Left forelimb (tissue), 1 donor: ENCODE data around the gene PARPBP.
"Not testable (repeated sequence)": the region's sequence is repeated elsewhere in the genome, so short reads cannot be mapped to it uniquely, and the experiment has no call there.

ENCODE experiments used
- DNase-seq: peaks from one replicate; pipeline ENCODE4 v3.0.0-alpha.2; 2018; ENCODE audit warnings: low spot score

PARPBP gene

DNA sequence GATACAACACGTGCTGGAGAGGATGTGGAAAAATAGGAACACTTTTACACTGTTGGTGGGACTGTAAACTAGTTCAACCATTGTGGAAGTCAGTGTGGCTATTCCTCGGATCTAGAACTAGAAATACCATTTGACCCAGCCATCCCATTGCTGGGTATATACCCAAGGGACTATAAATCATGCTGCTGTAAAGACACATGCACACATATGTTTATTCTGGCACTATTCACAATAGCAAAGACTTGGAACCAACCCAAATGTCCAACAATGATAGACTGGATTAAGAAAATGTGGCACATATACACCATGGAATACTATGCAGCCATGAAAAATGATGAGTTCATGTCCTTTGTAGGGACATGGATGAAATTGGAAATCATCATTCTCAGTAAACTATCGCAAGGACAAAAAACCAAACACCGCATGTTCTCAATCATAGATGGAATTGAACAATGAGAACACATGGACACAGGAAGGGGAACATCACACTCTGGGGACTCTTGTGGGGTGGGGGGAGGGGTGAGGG is 27.1 kb downstream of the PARPBP start:
- DNase-seq, result not testable (repeated sequence)

DNA sequence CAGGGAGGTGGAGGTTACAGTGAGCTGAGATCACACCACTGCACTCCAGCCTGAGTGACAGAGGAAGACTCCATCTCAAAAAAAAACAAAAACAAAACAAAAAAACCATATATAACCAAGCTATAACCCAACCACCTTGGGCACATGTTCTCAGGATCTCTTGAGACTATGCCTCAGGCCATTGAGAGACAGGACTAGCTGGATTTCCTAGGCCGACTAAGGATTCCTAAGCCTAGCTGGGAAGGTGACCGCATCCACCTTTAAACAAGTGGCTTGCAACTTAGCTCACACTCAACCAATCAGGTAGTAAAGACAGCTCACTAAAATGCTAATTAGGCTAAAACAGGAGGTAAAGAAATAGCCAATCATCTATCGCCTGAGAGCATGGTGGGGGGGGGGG is 35.2 kb downstream of the PARPBP start:
- DNase-seq, result not testable (repeated sequence)

DNA sequence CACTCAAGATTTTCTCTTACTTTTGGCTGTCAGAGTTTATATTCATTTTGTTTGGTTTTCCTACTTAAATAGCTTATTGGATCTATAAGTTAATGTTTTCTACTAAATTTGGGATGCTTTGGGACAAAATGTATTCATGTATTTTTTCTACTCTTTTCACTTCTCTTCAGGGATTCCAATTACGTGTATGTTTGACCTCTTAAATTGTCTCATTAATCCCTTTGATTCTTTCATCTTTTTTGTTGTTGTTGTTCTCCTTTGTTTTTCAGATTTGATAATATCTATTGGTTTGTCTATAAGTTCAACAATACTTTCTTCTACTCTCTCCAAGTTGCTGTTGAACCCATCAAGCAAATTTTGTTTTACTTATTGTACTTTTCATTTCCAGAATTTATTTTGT is 43.4 kb downstream of the PARPBP start:
- no peak for DNase-seq

DNA sequence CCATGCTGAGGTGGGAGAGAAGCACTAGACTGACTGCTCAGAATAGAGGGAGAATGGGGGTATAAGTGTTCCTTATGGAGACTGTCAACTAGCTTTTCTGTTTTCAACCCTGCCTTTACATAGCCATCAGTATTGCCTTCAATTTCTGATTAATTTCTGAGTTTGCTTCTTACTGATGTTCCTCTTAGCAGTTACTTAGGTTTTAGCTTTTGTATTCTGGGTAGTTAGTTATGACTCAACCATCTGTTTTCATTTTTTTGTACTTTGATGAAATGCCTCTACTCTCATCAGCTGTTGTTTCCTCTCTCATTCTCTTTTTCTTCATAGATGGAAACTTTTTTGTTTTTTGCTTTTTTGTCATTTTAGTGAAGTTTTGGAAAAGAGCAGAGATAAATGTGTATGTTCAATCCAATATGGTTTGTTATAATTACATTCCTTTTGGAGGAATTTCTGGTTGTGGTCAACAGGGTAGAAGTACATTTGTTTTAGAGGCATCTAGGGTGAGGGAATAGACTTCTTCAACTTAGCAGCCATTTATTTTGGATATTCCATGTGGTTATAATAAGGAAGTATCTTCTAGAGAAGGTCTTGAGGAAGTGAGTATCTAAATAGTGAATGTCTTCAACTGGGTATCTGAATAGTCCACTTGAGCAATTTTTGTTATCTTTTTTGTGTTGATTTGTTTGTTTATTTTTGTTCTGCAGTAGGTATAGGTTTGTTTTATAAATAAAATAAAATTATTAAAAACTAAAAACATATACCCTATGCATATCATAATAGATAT is 48.0 kb downstream of the PARPBP start:
- no peak for DNase-seq

DNA sequence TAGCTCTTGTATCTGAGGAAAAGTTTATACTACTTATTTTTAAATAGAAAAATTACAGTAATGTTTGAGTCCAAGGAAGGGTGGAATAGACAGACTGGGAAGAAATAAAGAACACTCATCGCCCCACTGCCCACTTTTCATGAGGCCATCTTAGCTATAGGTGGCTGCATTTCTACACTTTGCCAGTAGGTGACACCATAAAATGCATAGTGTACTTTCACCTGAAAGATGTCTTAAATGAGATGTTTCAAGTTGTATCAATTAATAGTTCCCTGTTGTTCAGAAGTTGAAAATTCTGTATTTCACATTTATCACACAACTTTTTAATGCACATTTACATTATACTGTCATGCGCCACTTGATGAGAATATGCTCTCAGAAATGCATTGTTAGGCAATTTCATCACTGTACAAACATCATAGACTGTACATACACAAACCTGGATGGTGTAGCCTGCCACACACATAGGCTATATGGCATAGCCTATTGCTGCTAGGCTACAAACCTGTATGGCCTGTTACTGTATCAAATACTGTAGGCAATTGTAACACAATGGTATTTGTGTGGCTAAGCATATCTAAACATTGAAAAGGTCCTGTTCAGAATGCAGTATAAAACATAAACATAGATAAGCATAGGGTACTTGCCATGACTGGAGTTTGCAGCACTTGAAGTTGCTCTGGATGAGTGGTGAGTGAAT is 50.1 kb downstream of the PARPBP start:
- DNase-seq, result no peak

DNA sequence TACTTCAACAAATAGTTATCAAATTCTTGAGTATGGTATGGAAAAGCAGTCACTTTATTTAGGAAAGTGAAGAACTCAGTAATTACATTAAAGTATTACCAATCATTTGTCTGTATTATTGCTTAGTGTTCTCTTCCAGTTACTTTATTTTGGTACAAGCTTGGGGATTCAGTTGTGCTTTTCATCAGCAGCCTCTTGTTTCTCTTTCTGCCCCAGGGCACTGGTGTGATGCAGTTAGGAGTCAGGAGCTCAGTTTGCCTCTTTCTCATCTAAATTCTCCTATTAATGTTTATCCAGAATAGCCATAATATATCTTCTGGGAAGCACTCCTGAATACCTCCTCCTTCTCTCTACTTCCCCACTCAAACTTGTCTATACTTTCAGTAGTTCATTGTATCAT is 52.0 kb downstream of the PARPBP start:
- DNase-seq, result no peak

DNA sequence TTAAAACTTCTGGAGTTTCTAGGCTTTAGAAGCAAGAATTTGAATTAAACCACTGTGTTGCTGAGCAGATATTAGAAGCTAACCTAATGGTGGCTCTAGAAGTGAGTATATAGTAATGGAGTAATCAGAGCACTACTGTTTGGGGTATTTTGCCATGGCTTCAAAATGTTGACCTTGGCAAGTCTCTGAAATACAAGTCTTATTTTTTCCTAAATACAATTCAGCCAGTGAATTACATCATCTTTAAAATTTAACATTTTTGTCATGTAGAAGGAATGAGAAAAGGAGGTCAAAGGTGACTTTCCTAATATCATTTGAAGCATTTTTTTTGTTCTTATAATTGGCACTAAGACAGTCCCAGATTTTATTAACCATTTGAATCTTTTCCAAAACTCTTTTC is 52.5 kb downstream of the PARPBP start:
- no peak for DNase-seq

DNA sequence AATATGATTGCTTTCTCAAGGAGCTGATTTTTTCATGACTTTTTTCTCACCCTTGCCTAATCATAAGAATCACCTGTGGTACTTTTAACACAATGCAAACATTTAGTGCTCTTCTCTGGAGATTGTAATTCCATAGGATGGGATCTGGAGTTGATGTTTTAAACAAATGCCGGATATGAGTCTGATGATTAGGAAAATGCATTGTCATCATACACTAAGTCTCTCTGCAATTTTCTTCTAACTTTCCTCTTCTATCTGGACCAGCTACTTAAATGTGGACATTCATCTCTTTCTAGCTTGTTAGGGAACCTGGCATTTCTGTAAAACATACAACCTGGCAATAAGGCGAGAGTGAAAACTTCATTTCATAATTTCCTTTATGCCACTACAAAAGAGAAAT is 54.1 kb downstream of the PARPBP start:
- DNase-seq, result no peak

DNA sequence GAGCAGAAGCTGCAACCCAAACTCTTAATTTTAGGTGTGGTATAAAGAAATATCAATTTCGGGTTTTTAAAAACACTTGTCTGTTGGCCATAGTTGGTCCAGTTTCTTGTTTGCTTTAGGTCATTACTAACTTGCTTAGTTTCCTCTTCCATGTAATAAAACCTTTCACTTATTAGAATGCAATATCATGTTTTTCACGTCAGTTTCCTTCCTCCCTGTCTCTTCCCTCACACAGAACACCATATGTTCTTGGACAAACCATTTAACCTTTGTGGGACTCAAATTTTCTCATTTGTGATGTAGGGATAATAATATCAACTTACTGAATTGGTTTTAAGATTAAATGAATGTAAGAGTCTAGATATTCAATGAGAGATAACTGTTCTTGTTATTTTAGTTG is 54.8 kb downstream of the PARPBP start:
- DNase-seq, result no peak

DNA sequence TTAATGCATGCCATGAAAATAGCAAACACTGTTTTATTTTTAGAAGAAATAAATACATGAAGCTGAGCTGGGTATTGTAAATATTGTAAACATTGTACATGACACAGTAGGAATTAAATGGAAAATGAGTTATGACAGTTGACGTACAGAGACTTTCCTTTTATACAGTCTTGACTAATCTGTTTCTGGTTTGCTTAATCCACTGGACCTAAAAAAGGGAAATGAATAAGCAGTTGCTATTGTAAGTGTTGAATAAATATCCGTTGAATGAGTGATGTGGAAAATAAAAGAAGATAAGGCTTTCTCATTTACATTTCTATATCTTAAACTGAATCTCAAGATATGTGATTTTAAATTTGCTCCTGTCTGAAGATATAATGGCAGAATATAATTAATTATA is 62.7 kb downstream of the PARPBP start:
- no peak for DNase-seq

DNA sequence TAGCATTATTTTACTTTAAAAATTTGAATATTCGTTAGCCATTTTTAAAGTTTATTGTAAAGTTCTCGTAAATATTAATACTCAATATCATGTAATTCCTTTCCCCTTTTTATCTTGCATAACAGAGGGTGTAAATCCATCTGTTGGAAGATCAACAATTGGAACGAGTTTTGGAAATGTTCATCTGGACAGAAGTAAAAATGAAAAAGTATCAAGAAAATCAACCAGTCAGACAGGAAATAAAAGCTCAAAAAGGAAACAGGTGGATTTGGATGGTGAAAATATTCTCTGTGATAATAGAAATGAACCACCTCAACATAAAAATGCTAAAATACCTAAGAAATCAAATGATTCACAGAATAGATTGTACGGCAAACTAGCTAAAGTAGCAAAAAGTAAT is 75.8 kb downstream of the PARPBP start:
- no peak for DNase-seq

DNA sequence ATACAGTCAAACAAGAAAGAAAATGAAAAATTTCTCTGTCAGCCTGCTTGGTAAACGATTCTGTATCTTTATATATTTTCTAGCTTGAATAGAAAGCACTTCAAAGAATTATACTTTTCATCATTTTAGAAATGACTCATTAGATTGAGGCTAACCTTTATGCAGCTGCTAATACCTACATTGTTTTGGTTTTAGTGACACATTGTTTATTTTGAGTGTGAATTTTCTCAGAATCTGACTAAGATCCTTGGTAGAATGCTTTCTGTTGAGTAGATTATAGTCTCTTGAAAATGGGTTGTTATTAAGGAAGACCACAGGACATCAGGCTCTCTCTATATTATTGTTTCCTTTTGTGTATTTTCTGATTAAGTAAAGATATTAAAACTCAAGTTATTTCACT is 77.8 kb downstream of the PARPBP start, which contains the start of gene PMCH:
TSS of gene PMCH (minus strand) at position 45 of the 400 bp plus-strand sequence. CDS start 63 bp downstream, outside the sequence.
- no peak for DNase-seq

DNA sequence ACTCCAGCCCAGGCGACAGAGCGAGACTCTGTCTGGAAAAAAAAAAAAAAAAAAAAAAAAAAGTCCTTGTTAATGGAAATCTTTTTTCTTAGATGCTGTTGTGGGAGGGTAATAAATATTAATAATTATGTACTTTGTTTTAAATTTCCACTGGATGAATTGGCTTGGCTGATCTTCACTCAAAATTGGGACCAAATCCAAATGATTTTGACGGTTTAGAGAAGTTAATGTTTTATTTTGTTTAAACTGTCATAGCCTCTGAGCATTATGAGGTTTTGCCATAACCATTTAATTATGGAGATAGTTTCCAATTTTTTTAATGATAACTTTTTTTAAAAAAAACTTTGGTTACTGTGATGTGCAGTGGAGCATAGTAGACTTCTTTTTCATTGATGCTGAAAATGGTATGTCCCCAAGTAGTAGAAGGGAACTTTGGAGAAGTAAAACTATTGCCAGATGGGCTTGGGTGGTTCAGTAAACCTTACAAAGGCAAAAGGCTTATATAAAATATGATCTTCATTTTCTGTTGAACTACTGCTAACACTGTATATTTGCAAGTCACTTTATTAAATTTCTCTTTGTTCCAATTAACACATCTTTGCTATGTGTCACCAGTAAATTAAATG is 81.6 kb downstream of the PARPBP start:
- DNase-seq, result no peak

DNA sequence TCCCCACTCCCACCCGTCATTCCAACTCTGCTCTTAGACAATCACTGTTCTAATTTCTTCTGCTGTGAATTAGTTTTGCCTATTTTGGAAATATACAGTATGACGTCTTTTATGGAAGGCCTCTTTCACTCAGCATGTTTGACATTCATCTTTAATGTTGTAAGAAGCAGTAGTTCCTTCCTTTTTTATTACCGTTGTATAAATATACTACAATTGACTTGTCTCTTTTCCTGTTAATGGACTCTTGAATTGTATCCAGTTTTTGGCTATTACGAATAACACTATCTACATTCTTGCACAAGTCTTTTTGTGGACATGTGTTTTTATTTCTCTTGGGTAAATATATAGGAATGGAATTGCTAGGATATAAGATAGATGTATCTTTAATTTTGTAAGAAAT is 82.6 kb downstream of the PARPBP start:
- no peak for DNase-seq

DNA sequence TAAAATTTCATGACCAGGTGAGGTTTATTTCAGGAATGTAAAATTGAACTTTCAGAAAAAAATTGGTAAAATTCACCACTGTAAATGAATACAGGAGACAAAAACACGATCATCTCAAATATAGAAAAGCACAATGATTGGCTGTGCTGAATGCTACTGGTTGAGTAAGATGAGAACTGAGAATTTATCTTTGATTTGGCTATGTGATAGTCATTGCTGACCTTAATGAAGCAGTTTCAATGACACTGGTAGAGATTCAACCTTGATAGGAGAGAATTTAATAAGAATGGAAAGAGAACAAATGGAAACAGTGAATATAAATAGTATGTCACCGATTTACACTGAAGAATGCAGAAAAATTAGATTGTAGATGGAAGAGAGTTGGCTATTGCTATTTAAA is 84.0 kb downstream of the PARPBP start:
- DNase-seq, result no peak

DNA sequence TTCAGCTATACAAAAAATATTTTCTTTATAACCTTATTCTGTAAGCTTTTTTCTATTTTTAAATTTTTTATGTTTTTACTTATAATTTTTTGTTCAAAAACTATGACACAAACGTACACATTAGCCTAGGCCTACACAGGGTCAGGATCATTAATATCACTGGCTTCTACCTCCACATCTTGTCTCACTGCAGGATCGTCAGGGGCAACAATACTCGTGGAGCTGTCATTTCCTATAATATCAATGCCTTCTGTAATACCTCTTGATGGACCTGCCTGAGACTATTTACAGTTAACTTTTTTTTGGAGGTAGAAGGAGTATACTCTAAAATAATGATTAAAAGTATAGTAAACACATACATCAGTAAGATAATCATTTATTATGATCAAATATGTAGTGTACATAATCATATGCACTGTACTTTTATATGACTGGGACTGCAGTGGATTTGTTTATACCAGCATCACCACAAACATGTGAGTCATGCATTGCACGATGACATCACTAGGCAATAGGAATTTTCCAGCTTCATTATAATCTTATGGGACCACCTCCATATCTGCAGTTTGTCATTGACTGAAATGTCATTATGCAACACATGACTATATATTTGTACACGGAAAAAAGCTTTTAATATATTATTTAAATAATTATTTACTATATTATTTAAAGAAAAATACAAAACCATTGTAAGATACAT is 96.2 kb downstream of the PARPBP start:
- DNase-seq, result no peak

DNA sequence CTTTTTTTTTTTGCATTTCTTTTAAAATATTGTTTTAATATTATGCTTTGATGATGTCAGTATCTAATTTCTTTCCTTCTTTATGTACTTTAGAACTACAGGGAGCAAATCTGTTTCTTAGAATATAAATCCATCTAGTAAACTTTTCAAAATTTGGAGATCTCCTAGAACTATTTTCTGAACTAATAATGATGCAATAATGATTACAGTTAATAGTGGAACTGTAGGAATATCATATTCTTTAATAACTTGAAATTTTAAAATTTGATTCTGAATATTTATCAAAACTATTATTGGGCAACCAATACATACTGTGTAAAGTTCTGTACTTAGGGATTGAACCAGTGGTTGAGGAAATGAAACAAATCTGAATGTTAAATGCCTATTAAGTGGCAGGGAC is 100.8 kb downstream of the PARPBP start:
- no peak for DNase-seq

DNA sequence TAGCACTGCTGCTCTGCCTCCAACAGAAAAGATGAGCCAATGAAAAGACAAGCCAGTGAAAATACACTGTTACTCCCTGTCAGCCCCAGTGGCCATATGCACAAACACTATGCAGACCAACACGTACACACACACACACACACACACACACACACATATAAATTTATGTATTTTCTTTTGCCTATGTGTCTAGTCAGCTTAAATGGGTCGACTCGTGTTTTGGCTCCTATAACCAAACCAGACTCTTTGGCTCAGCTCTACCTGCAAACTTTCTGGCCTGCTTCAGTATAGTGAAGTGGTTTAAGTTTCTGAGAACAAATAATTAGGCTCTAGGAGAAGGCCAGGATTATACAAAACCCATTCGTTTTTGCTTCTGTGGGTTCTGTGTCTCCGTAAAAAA is 108.0 kb downstream of the PARPBP start:
- DNase-seq, result no peak

DNA sequence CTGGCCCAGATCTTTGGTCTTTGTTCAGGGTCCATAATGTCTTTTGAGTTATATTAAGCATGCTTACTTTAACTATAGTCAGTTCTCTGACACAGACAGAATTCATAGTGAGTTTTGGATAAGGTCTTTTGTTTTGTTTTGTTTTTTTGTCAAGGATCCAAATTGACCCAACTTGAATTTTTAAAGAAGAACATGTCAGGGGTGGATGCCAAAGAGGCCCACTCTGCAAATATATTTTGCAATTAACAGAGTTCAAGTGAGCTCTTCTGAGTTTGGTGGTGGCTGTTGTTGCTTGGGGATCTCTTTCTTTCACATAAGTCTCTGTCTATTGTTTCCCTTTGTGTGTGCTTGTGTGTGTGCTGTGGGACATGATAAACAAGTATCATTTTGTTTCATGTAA is 112.1 kb downstream of the PARPBP start:
- DNase-seq, result no peak

DNA sequence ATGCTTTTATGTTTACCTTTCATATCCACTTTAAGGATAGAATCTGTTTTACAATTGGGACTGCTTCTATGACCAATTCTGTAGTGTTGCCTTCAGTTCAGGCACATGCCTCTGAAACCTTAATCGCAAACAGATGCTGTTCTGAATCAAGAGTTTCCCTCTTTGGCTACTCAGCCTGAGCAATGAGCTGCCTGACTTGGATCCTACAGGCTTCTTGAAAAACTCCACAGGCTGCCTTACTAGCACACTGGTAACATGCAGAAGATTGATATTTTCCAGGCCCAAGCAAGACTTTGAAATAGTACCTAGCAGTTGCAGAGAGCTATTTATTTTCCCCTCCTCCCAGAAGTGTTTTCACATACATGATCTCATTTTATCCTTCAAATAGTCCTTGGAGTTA is 112.5 kb downstream of the PARPBP start:
- DNase-seq, result no peak

DNA sequence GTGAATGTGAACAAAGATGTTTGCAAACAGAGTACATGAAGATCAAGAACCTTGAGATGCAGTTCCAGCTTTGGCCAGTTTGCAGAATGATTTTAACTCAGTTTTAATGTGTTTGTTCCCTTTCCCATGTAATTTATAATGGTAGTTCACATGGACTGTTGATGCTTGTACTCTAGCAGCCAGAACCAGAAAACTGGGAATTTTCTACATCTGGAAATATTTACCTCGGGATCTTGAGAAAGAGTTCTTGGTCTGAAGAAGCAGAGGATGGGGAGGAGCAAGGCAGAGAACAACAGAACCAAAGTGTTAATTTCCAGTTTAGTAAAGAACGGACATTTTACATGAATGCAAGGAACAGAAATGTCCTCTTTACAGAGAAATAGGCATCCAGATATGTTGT is 114.6 kb downstream of the PARPBP start:
- DNase-seq, result no peak

DNA sequence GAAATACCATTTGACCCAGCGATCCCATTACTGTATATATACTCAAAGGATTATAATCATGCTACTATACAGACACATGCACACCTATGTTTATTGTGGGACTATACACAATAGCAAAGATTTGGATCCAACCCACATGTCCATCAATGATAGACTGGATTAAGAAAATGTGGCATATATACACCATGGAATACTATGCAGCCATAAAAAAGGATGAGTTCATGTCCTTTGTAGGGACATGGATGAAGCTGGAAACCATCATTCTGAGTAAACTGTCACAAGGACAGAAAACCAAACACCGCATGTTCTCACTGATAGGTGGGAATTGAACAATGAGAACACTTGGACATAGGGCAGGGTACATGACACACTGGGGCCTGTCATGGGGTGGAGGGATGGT is 120.9 kb downstream of the PARPBP start:
- DNase-seq, result not testable (repeated sequence)
